K562 (cell line): Measurements from ENCODE around the gene NR5A2. TPM values are rescaled to one million over a fixed set of nuclear protein-coding genes. Genes with fewer than 3 reads are reported as not detected.

Source experiments
- ELF4 ChIP-seq: fragments of 450-650 bp; formaldehyde crosslinking; IDR thresholded peaks from 2 replicates; pipeline ENCODE4 v1.4.0; 2022; ENCODE audit warnings: missing genetic modification characterization
- GATAD2B ChIP-seq: fragments of 450-650 bp; IDR thresholded peaks from 2 replicates; pipeline ENCODE4 v1.6.1; 2017; ENCODE audit warnings: mild to moderate bottlenecking, borderline replicate concordance
- MBD1 ChIP-seq: fragments of 250-450 bp; sonication (Bioruptor Pico); IDR thresholded peaks from 2 replicates; pipeline ENCODE4 v1.8.0; 2022; ENCODE audit warnings: inconsistent platforms
- NRF1 ChIP-seq, 2 experiments: fragments of 450-650 bp; IDR thresholded peaks in 1 of 2; conservative IDR thresholded peaks in 1 of 2; 2 replicates each; pipeline ENCODE4 v1.6.1; 2014; ENCODE audit warnings: mild to moderate bottlenecking in 2 of 2
- SRSF7 ChIP-seq: fragments of 200-400 bp; formaldehyde crosslinking; optimal IDR thresholded peaks from 2 replicates; pipeline ENCODE3; 2017; ENCODE audit warnings: mild to moderate bottlenecking, low read depth, low read length
- SRSF9 ChIP-seq: fragments of 200-400 bp; formaldehyde crosslinking; IDR thresholded peaks from 2 replicates; pipeline ENCODE4 v1.6.1; 2017; ENCODE audit warnings: low read depth, low read length, borderline replicate concordance
- TBL1XR1 ChIP-seq, 2 experiments: IDR thresholded peaks; 2 replicates each; pipeline ENCODE4 v1.6.1; 2012; ENCODE audit warnings: improper control_type of control experiment in 2 of 2, low read length in 2 of 2, mild to moderate bottlenecking in 1 of 2
- THAP12 ChIP-seq: fragments of 250-450 bp; sonication (Bioruptor Pico); IDR thresholded peaks from 2 replicates; pipeline ENCODE4 v1.9.0; 2021; ENCODE audit warnings: mild to moderate bottlenecking, inconsistent platforms
- polyA plus RNA-seq, 8 experiments: library from polyadenylated mRNA; depleted of rRNA in 4 of 8; stranded (reverse) in 5 of 8; unstranded in 3 of 8; fragments of >200 nt; fragmentation: Nextera tagmentation in 2 of 8; fragmentation: Illumina TruSeq in 1 of 8; extraction: Ambion mirVana in 2 of 8; extraction: Trizol in 1 of 8; gene quantifications; 2 replicates each; pipeline versions ENCODE4 v1.2.1 to v1.2.3, GENCODE V29; 2011 to 2014; ENCODE audit warnings: inconsistent platforms in 1 of 8, missing spikeins in 1 of 8
- total RNA-seq, 7 experiments: library from RNA; depleted of rRNA in 6 of 7; stranded (reverse); fragments of >200 nt in 6 of 7; fragmentation: Illumina TruSeq in 2 of 7; extraction: Trizol in 2 of 7; gene quantifications; 2 replicates each; pipeline versions ENCODE4 v1.2.1 to v1.2.3, GENCODE V29; 2011 to 2021; ENCODE audit warnings: low replicate concordance in 1 of 7

Gene NR5A2
- total and polyA plus RNA-seq, 9 of the 15 experiments (the other 6 are each of a cell fraction or from before 2014, with no cell fraction given), result 0.13 to 0.40 (median 0.29) TPM

- TF ChIP-seq MBD1 (CRISPR knock-in tag) (no peak), NRF1 (conservative IDR thresholded peaks at IDR 0.05 in 1 of 2, IDR thresholded peaks at IDR 0.05 in 1 of 2) (no peak), ELF4 (CRISPR knock-in tag) (no peak), SRSF9 (no peak), THAP12 (no peak), SRSF7 (no peak), GATAD2B (no peak), TBL1XR1 (IDR thresholded peaks at IDR 0.05; ENCODE audit: low read length in 2 of 2) (no peak)
Observed at GRCh38 chr1:199983531-199983930, 44.0 kb upstream of the NR5A2 start (continued).
